Transverse colon (tissue), 4 donors: ENCODE measurements around the gene WWOX. TPM values are rescaled to one million over a fixed set of nuclear protein-coding genes. Genes with fewer than 3 reads are reported as not detected.

ENCODE experiments used
- DNase-seq: peaks from one replicate; pipeline ENCODE4 v3.0.0-alpha.2; 2019
- H3K27ac ChIP-seq, 4 donors: fragments of 200-600 bp; sonication (generic); 2 replicates each; pipeline ENCODE4 v1.5.1; 2016 to 2018; ENCODE audit warnings: inconsistent platforms in 4 of 4
- H3K27me3 ChIP-seq: fragments of 200-600 bp; sonication (generic); 2 replicates; pipeline ENCODE4 v1.5.1; 2017; ENCODE audit warnings: inconsistent platforms
- H3K36me3 ChIP-seq, 4 donors: fragments of 200-600 bp; sonication (generic); 2 replicates each; pipeline ENCODE4 v1.5.1; 2017 to 2019; ENCODE audit warnings: inconsistent platforms in 4 of 4
- H3K4me1 ChIP-seq, 4 donors: fragments of 200-600 bp; sonication (generic); 2 replicates each; pipeline ENCODE4 v1.5.1; 2017 to 2020; ENCODE audit warnings: inconsistent platforms in 4 of 4
- H3K4me3 ChIP-seq, 4 donors: fragments of 200-600 bp; sonication (generic); 1 replicate in 1 of 4; 2 replicates in 3 of 4; pipeline versions ENCODE4 v1.5.1 to v1.6.1; 2017 to 2019; ENCODE audit warnings: inconsistent platforms in 4 of 4
- H3K9me3 ChIP-seq, 2 donors: fragments of 200-600 bp; sonication (generic); 2 replicates each; pipeline ENCODE4 v1.5.1; 2017 to 2019; ENCODE audit warnings: inconsistent platforms in 2 of 2
- CTCF ChIP-seq, 5 experiments: fragments of 200-600 bp in 3 of 5; fragments of 450-650 bp in 2 of 5; sonication (generic) in 3 of 5; IDR thresholded peaks; 1 replicate in 2 of 5; 2 replicates in 3 of 5; pipeline ENCODE4 v1.5.1; 2016 to 2017; ENCODE audit warnings: antibody characterized with exemption in 5 of 5, inconsistent platforms in 3 of 5, mild to moderate bottlenecking in 2 of 5, moderate library complexity in 1 of 5
- EP300 ChIP-seq: sonication (generic); formaldehyde crosslinking; IDR thresholded peaks from one replicate; pipeline ENCODE4 v1.6.1; 2017; ENCODE audit warnings: antibody characterized with exemption, low read depth
- POLR2A ChIP-seq: fragments of 450-650 bp; IDR thresholded peaks from one replicate; pipeline ENCODE4 v1.6.1; 2016; ENCODE audit warnings: antibody characterized with exemption, mild to moderate bottlenecking, moderate library complexity
- POLR2AphosphoS5 ChIP-seq, 3 donors: sonication (generic); formaldehyde crosslinking; IDR thresholded peaks; one replicate each; pipeline ENCODE4 v1.6.1; 2016; ENCODE audit warnings: antibody characterized with exemption in 3 of 3
- WGBS, 2 donors: methylation state at CpG; one replicate each; pipeline ENCODE4 v1.1.5; 2018; ENCODE audit warnings: low coverage in 1 of 2; 5-methylcytosine and 5-hydroxymethylcytosine counted together
- in situ Hi-C, 4 donors: fragments of 200-750 bp; cut with MboI; loops; one replicate each; pipeline versions ENCODE4 v1.15.0 to v1.15.1; 2017; ENCODE audit warnings: low sequenced_read_pairs in 3 of 4, low pct_ligation_motif_present in 1 of 4, low pct_unique_long_range_greater_than_20kb in 1 of 4
- intact Hi-C: fragments of 100-400 bp; cut with DNase I; formaldehyde crosslinking; loops from one replicate; pipeline ENCODE4 v1.15.1; 2023; ENCODE audit warnings: low total_unique reads
- total RNA-seq, 4 donors: library from RNA; depleted of rRNA; stranded (reverse); fragments of >200 nt; gene quantifications; one replicate each; pipeline ENCODE4 v1.1.0, GENCODE V29; 2016

The WWOX gene
- total RNA-seq, 4 donors from 2014 or later, result 11.2 to 53.8 (median 24.8) TPM

- Histone ChIP-seq H3K36me3 (no peaks in the 10 kb centered on the region), H3K9me3 (no peaks in the 10 kb centered on the region), H3K27me3 (no peaks in the 10 kb centered on the region), H3K27ac (no peak overlapping the region), H3K4me3 (no peak overlapping the region), H3K4me1 (no peaks in the 10 kb centered on the region)
- 51 to 61% methylated on average over 2 of the region's 2 CpGs for WGBS, 2 donors
- TF ChIP-seq CTCF (IDR thresholded peaks at IDR 0.05), result no peak
- TF ChIP-seq POLR2A, result no peak
- no peak for TF ChIP-seq EP300
- no peak for TF ChIP-seq POLR2AphosphoS5 (IDR thresholded peaks at IDR 0.05)
- intact Hi-C loops (no loop called here), in situ Hi-C loops (no loop called here)
- DNase-seq, result no peak
These were observed 350.8 kb downstream of the WWOX start for GRCh38 chr16:78450255-78450654.

GRCh38 chr16:78452025-78452555 lies 352.6 kb downstream of the WWOX start:
- Histone ChIP-seq H3K9me3 (no peaks in the 10 kb centered on the region), H3K4me3 (no peak overlapping the region), H3K27ac (no peak overlapping the region), H3K4me1 (no peaks in the 10 kb centered on the region), H3K27me3 (no peaks in the 10 kb centered on the region), H3K36me3 (no peaks in the 10 kb centered on the region)
- intact Hi-C loops, result no loop called here
- TF ChIP-seq POLR2AphosphoS5 (IDR thresholded peaks at IDR 0.05), result no peak
- no peak for TF ChIP-seq EP300
- TF ChIP-seq CTCF (IDR thresholded peaks at IDR 0.05), result no peak
- TF ChIP-seq POLR2A, result no peak
- in situ Hi-C loops, result no loop called here
- no peak for DNase-seq
- 85 to 95% methylated on average over 5 of the region's 5 CpGs for WGBS, 2 donors

GRCh38 chr16:78455861-78456260 lies 356.4 kb downstream of the WWOX start:
- Histone ChIP-seq H3K9me3 (no peaks in the 10 kb centered on the region), H3K4me1 (peaks cover 0 to 16% (median 10%) of the 10 kb centered on the region in 4 donors), H3K27ac (no peak overlapping the region), H3K36me3 (no peaks in the 10 kb centered on the region), H3K27me3 (no peaks in the 10 kb centered on the region), H3K4me3 (no peak overlapping the region)
- WGBS, 2 donors, result 83 to 93% methylated on average over 4 of the region's 4 CpGs
- no peak for TF ChIP-seq CTCF (IDR thresholded peaks at IDR 0.05)
- no peak for TF ChIP-seq EP300
- no peak for TF ChIP-seq POLR2AphosphoS5 (IDR thresholded peaks at IDR 0.05)
- TF ChIP-seq POLR2A, result no peak
- in situ Hi-C loops, result no loop called here
- intact Hi-C loops, result no loop called here
- DNase-seq, result no peak

- DNase-seq, result no peak
- Histone ChIP-seq H3K4me1 (peaks cover 0 to 43% (median 29%) of the 10 kb centered on the region in 4 donors), H3K4me3 (no peak overlapping the region), H3K27ac (no peak overlapping the region), H3K27me3 (no peaks in the 10 kb centered on the region), H3K36me3 (no peaks in the 10 kb centered on the region), H3K9me3 (no peaks in the 10 kb centered on the region)
- intact Hi-C loops, result no loop called here
- WGBS, 2 donors, result 80 to 97% methylated on average over 2 of the region's 2 CpGs
- in situ Hi-C loops, result no loop called here
- TF ChIP-seq CTCF (IDR thresholded peaks at IDR 0.05), result no peak
- TF ChIP-seq POLR2A, result no peak
- TF ChIP-seq POLR2AphosphoS5 (IDR thresholded peaks at IDR 0.05), result no peak
- no peak for TF ChIP-seq EP300
These were observed 359.1 kb downstream of the WWOX start for GRCh38 chr16:78458588-78458987.
